Pancreas (tissue), 10 donors: Measurements from ENCODE around the gene CCDC85C. TPM values are rescaled to one million over a fixed set of nuclear protein-coding genes. Genes with fewer than 3 reads are reported as not detected.

Experiments used
- ATAC-seq, 4 donors: fragments of 200-7000 bp; cut with Tn5 transposase; one replicate each; pipeline versions ENCODE4 v1.8.0 to v1.9.1; 2020; ENCODE audit warnings: mild to moderate bottlenecking in 4 of 4, moderate library complexity in 4 of 4
- DNase-seq, 6 donors: peaks; one replicate each; pipeline ENCODE4 v3.0.0-alpha.2; 2020
- FAIRE-seq: peaks from 2 replicates; lab custom pipeline; 2012; peaks lifted over from hg19 to GRCh38; lab: Jason Lieb, UNC
- H3K27ac ChIP-seq, 4 donors: fragments of 200-600 bp; sonication (generic); 1 replicate in 3 of 4; 2 replicates in 1 of 4; pipeline versions ENCODE4 v1.5.0 to v1.8.0; 2020
- H3K27me3 ChIP-seq, 4 donors: fragments of 200-600 bp; one replicate each; pipeline ENCODE4 v1.8.0; 2021
- H3K36me3 ChIP-seq, 3 donors: fragments of 200-600 bp; sonication (generic) in 1 of 3; one replicate each; pipeline versions ENCODE4 v1.5.0 to v1.8.0; 2020 to 2021
- H3K4me1 ChIP-seq, 3 donors: fragments of 200-600 bp; one replicate each; pipeline ENCODE4 v1.8.0; 2021
- H3K4me3 ChIP-seq, 4 donors: fragments of 200-600 bp; sonication (generic) in 2 of 4; one replicate each; pipeline versions ENCODE4 v1.5.0 to v1.8.0; 2020 to 2021
- H3K9me3 ChIP-seq, 4 donors: fragments of 200-600 bp; one replicate each; pipeline ENCODE4 v1.8.0; 2021
- WGBS, 2 donors: extraction: QIAGEN DNeasy Blood & Tissue Kit; methylation state at CpG; one replicate each; pipeline ENCODE4 v1.1.7; 2013; 5-methylcytosine and 5-hydroxymethylcytosine counted together
- intact Hi-C, 3 donors: fragments of 100-400 bp; cut with DNase I; formaldehyde crosslinking; loops; one replicate each; pipeline versions ENCODE4 v1.11.1 to v1.14.2; 2022
- polyA plus RNA-seq, 2 donors: library from polyadenylated mRNA; stranded (reverse); fragments of 200-250 nt; gene quantifications; one replicate each; pipeline ENCODE4 v1.2.3, GENCODE V29; 2013
- total RNA-seq, 6 donors: library from RNA; stranded (reverse); fragmentation: NEBNext Ultra II Directional in 4 of 6; extraction: Animal tissue kit (Norgen Biotek cat#: 25700) in 4 of 6; gene quantifications; one replicate each; pipeline versions ENCODE4 v1.2.1 to v1.2.4, GENCODE V29; 2021 to 2023
- TF ChIP-seq, protein P1 (sequence below), 4 donors: fragments of 200-600 bp; sonication (generic) in 3 of 4; IDR thresholded peaks; one replicate each; pipeline versions ENCODE4 v1.5.0 to v1.8.0; 2021; ENCODE audit warnings: antibody characterized with exemption in 4 of 4
- donor health status: healthy with polysubstance abuse.
- donor health status: DM: no; HTN: no; CAD: no; lungs with moderate emphysema.
- donor health status: DM: no; HTN: no; CAD: no.
- donor health status: control.
- donor health status: control.
- donor health status: Bipolar disorder and iron deficiency.
- donor health status: DM: yes; HTN: yes; CAD: no.
- donor health status: DM: no; HTN: no; CAD: no.
- donor health status: DM: no; HTN: no; CAD: no.
- donor health status: DM: yes; HTN: yes; CAD: no.

The CCDC85C gene
- total and polyA plus RNA-seq, 8 donors = 9.5 to 22.2 (median 17.6) TPM

- no peaks in the 10 kb centered on the region for H3K4me1 ChIP-seq
- TF ChIP-seq, protein P1, sequence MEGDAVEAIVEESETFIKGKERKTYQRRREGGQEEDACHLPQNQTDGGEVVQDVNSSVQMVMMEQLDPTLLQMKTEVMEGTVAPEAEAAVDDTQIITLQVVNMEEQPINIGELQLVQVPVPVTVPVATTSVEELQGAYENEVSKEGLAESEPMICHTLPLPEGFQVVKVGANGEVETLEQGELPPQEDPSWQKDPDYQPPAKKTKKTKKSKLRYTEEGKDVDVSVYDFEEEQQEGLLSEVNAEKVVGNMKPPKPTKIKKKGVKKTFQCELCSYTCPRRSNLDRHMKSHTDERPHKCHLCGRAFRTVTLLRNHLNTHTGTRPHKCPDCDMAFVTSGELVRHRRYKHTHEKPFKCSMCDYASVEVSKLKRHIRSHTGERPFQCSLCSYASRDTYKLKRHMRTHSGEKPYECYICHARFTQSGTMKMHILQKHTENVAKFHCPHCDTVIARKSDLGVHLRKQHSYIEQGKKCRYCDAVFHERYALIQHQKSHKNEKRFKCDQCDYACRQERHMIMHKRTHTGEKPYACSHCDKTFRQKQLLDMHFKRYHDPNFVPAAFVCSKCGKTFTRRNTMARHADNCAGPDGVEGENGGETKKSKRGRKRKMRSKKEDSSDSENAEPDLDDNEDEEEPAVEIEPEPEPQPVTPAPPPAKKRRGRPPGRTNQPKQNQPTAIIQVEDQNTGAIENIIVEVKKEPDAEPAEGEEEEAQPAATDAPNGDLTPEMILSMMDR (IDR thresholded peaks at IDR 0.05) = no peak
- H3K27ac ChIP-seq = no peak overlapping the region
- ATAC-seq (no peak), FAIRE-seq (no peak), DNase-seq (peak in 1 of 6 donors; percentile 24)
- no peaks in the 10 kb centered on the region for H3K9me3 ChIP-seq
- H3K4me3 ChIP-seq = no peak overlapping the region
- H3K27me3 ChIP-seq = no peaks in the 10 kb centered on the region
- intact Hi-C loops = no loop called here
- WGBS, 2 donors = 86 to 87% methylated on average over 5 of the region's 5 CpGs
- no peaks in the 10 kb centered on the region for H3K36me3 ChIP-seq
These were observed 71.7 kb downstream of the CCDC85C start for GRCh38 chr14:99532310-99532709.

DNA sequence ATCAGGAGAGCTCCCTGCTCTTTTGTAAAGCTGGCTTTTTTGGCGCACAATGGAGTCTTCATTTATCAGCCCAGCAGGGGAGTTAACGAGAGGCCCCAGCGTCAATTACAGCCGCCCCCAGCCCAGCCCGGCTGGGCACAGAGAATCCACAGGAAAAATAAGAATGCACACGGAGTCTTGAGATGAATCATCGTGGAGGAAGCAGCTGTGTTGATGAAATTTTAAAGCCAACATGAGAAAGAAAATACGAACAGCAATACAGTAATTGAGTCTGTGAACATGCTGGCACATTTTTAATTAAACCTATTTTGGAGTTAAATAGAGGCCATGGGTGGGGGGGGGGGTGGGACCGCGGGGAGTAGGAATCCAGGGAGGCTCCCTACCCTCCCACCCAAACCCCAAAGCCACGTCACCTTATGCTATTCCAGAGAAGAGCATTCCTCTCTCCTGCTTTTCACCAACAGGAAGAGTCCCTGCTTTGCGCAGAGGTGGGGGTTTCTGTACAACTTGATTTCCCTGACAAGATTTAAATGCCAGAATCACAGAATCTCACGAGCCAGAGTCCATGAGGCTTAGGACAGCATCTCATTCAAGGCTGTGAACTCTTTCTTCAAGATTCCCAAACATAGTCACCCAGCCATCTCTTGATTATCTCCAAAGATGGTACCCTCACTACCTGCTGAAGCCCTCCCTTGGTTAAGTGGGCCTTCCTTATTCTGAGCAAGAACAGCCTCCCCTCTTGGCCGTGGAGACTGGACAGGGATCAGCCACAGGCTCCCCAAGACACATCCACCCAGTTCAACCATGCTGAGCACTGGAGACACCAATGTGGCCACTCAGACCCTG is 72.5 kb downstream of the CCDC85C start:
- Histone ChIP-seq H3K27ac (no peak overlapping the region), H3K4me1 (no peaks in the 10 kb centered on the region), H3K27me3 (no peaks in the 10 kb centered on the region), H3K4me3 (no peak overlapping the region), H3K9me3 (no peaks in the 10 kb centered on the region), H3K36me3 (no peaks in the 10 kb centered on the region)
- no peak for FAIRE-seq
- TF ChIP-seq, protein P1 (IDR thresholded peaks at IDR 0.05) = no peak
- no peak for DNase-seq
- intact Hi-C loops = no loop called here
- 80 to 88% methylated on average over 14 of the region's 14 CpGs for WGBS, 2 donors
- no peak for ATAC-seq

- TF ChIP-seq, protein P1 (IDR thresholded peaks at IDR 0.05) = no peak
These were observed 73.4 kb downstream of the CCDC85C start for GRCh38 chr14:99530407-99531155.

GRCh38 chr14:99529899-99530298 is 74.1 kb downstream of the CCDC85C start:
- DNase-seq = peak in 1 of 6 donors; percentile 34
- 77 to 79% methylated on average over 4 of the region's 4 CpGs for WGBS, 2 donors
- TF ChIP-seq, protein P1 (IDR thresholded peaks at IDR 0.05) = no peak
- no peak for FAIRE-seq
- intact Hi-C loops = loop anchor here in 1 of 3 donors (10.0 kb wide), 1 partner anchor 105 kb away; no protein-coding TSS in a partner anchor
- peak in 3 of 4 donors; percentile 28 to 55 (median 29) for ATAC-seq
- Histone ChIP-seq H3K27me3 (no peaks in the 10 kb centered on the region), H3K27ac (no peak overlapping the region), H3K36me3 (no peaks in the 10 kb centered on the region), H3K4me3 (no peak overlapping the region), H3K9me3 (no peaks in the 10 kb centered on the region), H3K4me1 (no peaks in the 10 kb centered on the region)

More at GRCh38 chr14:99530407-99531155, 73.4 kb downstream of the CCDC85C start:
- DNase-seq = peak in 1 of 6 donors; percentile 45
- no peak overlapping the region for H3K27ac ChIP-seq
- 89 to 92% methylated on average over 18 to 19 of the region's 19 CpGs for WGBS, 2 donors
- H3K4me3 ChIP-seq = no peak overlapping the region
- intact Hi-C loops = no loop called here
- ATAC-seq = no peak
- no peaks in the 10 kb centered on the region for H3K36me3 ChIP-seq
- H3K9me3 ChIP-seq = no peaks in the 10 kb centered on the region
- FAIRE-seq = no peak
- no peaks in the 10 kb centered on the region for H3K27me3 ChIP-seq
- no peaks in the 10 kb centered on the region for H3K4me1 ChIP-seq
